KG1 (cell line): ENCODE measurements around the gene WNT10A.
"Not testable (repeated sequence)": the region's sequence is repeated elsewhere in the genome, so short reads cannot be mapped to it uniquely, and the experiment has no call there.

Experiments used
- DNase-seq: peaks from one replicate; lab custom pipeline; 2025; lab: John Stamatoyannopoulos, UW

Gene WNT10A

GRCh38 chr2:218893349-218894150 is 12.9 kb downstream of the WNT10A start:
- no peak for DNase-seq

GRCh38 chr2:218894151-218894879 is 13.7 kb downstream of the WNT10A start:
- DNase-seq, result no peak

- DNase-seq, result no peak
Observed at GRCh38 chr2:218894880-218895157, 14.2 kb downstream of the WNT10A start.

GRCh38 chr2:218895326-218895725 is 14.7 kb downstream of the WNT10A start:
- no peak for DNase-seq

- DNase-seq, result no peak
Observed at GRCh38 chr2:218895759-218896500, 15.3 kb downstream of the WNT10A start.

GRCh38 chr2:218896501-218897393 is 16.1 kb downstream of the WNT10A start:
- DNase-seq, result no peak

GRCh38 chr2:218897394-218898108 is 16.9 kb downstream of the WNT10A start:
- no peak for DNase-seq

- DNase-seq, result peak; percentile 34
Observed at GRCh38 chr2:218898109-218898878, 17.6 kb downstream of the WNT10A start.

- DNase-seq, result no peak
Observed at GRCh38 chr2:218899147-218899546, 18.5 kb downstream of the WNT10A start.

GRCh38 chr2:218902427-218902826 is 21.8 kb downstream of the WNT10A start:
- no peak for DNase-seq

GRCh38 chr2:218904176-218904575 is 23.5 kb downstream of the WNT10A start:
- DNase-seq, result no peak

- DNase-seq, result no peak
Observed at GRCh38 chr2:218908721-218909619, 28.3 kb downstream of the WNT10A start.

GRCh38 chr2:218910741-218911140 is 30.1 kb downstream of the WNT10A start:
- no peak for DNase-seq

GRCh38 chr2:218920504-218920903 is 39.9 kb downstream of the WNT10A start:
- no peak for DNase-seq

- DNase-seq, result no peak
Observed at GRCh38 chr2:218924757-218925156, 44.1 kb downstream of the WNT10A start.

GRCh38 chr2:218925434-218925833 is 44.8 kb downstream of the WNT10A start:
- no peak for DNase-seq

- no peak for DNase-seq
Observed at GRCh38 chr2:218927422-218927821, 46.8 kb downstream of the WNT10A start.

GRCh38 chr2:218927876-218928275 is 47.2 kb downstream of the WNT10A start:
- no peak for DNase-seq

GRCh38 chr2:218930488-218930887 is 49.8 kb downstream of the WNT10A start:
- DNase-seq, result not testable (repeated sequence)
